Measurements from ENCODE around the gene AGO4. TPM values are rescaled to one million over a fixed set of nuclear protein-coding genes. Genes with fewer than 3 reads are reported as not detected.
"Not testable (repeated sequence)": the region's sequence is repeated elsewhere in the genome, so short reads cannot be mapped to it uniquely, and the experiment has no call there.

AGO4 gene
- total RNA-seq, 1 donor from 2014 or later, result 20.8 TPM

- no peak overlapping the region for H3K27ac Mint-ChIP-seq (ENCODE audit: unreplicated experiment)
- H3K4me1 Mint-ChIP-seq (ENCODE audit: low read depth, unreplicated experiment), result no peaks in the 10 kb centered on the region
- no peaks in the 10 kb centered on the region for H3K36me3 Mint-ChIP-seq (ENCODE audit: unreplicated experiment)
- DNase-seq, result no peak
- no peaks in the 10 kb centered on the region for H3K9me3 Mint-ChIP-seq (ENCODE audit: unreplicated experiment)
- H3K4me3 Mint-ChIP-seq (ENCODE audit: unreplicated experiment), result no peak overlapping the region
- H3K27me3 Mint-ChIP-seq (ENCODE audit: unreplicated experiment), result no peaks in the 10 kb centered on the region
- no peak for TF ChIP-seq CTCF (IDR thresholded peaks at IDR 0.05; ENCODE audit: partially characterized antibody, unreplicated experiment)
Observed at GRCh38 chr1:35863136-35863535, 55.3 kb downstream of the AGO4 start.

- Mint-ChIP-seq H3K27ac (ENCODE audit: unreplicated experiment) (no peak overlapping the region), H3K4me3 (ENCODE audit: unreplicated experiment) (no peak overlapping the region), H3K4me1 (ENCODE audit: low read depth, unreplicated experiment) (no peaks in the 10 kb centered on the region), H3K9me3 (ENCODE audit: unreplicated experiment) (no peaks in the 10 kb centered on the region), H3K36me3 (ENCODE audit: unreplicated experiment) (no peaks in the 10 kb centered on the region), H3K27me3 (ENCODE audit: unreplicated experiment) (no peaks in the 10 kb centered on the region)
- no peak for TF ChIP-seq CTCF (IDR thresholded peaks at IDR 0.05; ENCODE audit: partially characterized antibody, unreplicated experiment)
- no peak for DNase-seq
Observed at GRCh38 chr1:35863881-35864625, 56.2 kb downstream of the AGO4 start.

- no peak overlapping the region for H3K4me3 Mint-ChIP-seq (ENCODE audit: unreplicated experiment)
- H3K36me3 Mint-ChIP-seq (ENCODE audit: unreplicated experiment), result no peaks in the 10 kb centered on the region
- H3K4me1 Mint-ChIP-seq (ENCODE audit: low read depth, unreplicated experiment), result no peaks in the 10 kb centered on the region
- H3K27me3 Mint-ChIP-seq (ENCODE audit: unreplicated experiment), result no peaks in the 10 kb centered on the region
- H3K27ac Mint-ChIP-seq (ENCODE audit: unreplicated experiment), result no peak overlapping the region
- no peak for DNase-seq
- no peaks in the 10 kb centered on the region for H3K9me3 Mint-ChIP-seq (ENCODE audit: unreplicated experiment)
- TF ChIP-seq CTCF (IDR thresholded peaks at IDR 0.05; ENCODE audit: partially characterized antibody, unreplicated experiment), result no peak
Observed at GRCh38 chr1:35864813-35865212, 57.0 kb downstream of the AGO4 start.

- H3K9me3 Mint-ChIP-seq (ENCODE audit: unreplicated experiment), result no peaks in the 10 kb centered on the region
- no peaks in the 10 kb centered on the region for H3K27me3 Mint-ChIP-seq (ENCODE audit: unreplicated experiment)
- DNase-seq, result no peak
- TF ChIP-seq CTCF (IDR thresholded peaks at IDR 0.05; ENCODE audit: partially characterized antibody, unreplicated experiment), result no peak
- no peaks in the 10 kb centered on the region for H3K36me3 Mint-ChIP-seq (ENCODE audit: unreplicated experiment)
- no peak overlapping the region for H3K27ac Mint-ChIP-seq (ENCODE audit: unreplicated experiment)
- H3K4me1 Mint-ChIP-seq (ENCODE audit: low read depth, unreplicated experiment), result no peaks in the 10 kb centered on the region
- no peak overlapping the region for H3K4me3 Mint-ChIP-seq (ENCODE audit: unreplicated experiment)
Observed at GRCh38 chr1:35866991-35867390, 59.2 kb downstream of the AGO4 start.

- H3K36me3 Mint-ChIP-seq (ENCODE audit: unreplicated experiment); H3K27me3 Mint-ChIP-seq (ENCODE audit: unreplicated experiment); H3K9me3 Mint-ChIP-seq (ENCODE audit: unreplicated experiment); H3K27ac Mint-ChIP-seq (ENCODE audit: unreplicated experiment); H3K4me3 Mint-ChIP-seq (ENCODE audit: unreplicated experiment); DNase-seq; H3K4me1 Mint-ChIP-seq (ENCODE audit: low read depth, unreplicated experiment): not testable (repeated sequence)
Observed at GRCh38 chr1:35869245-35869950, 61.6 kb downstream of the AGO4 start.
